ENCODE data around the gene CCDC136.

The CCDC136 gene

DNA sequence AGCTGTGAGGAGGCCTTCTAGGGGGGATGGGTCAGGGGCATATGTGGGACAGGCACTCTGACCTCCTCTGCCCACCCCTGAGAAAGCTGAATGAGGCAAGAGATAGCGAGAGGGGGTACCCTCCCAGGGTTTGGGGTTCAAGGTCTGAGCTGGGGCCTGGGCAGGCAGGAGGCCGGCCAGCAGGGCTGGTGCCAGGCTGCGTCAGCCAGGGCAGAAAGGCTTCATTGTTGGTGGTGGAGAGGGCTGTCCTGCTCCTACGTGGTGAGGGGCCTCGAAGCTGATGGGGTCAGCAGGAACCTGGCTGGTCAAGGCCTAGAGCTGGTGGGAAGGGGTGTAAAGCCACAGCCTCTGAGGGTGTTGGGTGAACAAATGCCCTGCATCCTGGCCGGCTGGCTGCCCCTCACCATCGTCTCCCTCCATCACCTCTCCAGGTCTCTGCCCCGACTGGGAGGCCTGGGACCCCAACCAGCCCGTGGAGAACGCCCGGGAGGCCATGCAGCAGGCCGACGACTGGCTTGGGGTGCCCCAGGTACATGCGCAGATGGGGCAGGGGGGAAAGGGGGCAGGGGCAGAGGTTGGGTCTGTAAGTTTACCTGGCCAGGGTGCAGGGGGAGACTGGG lies 45.1 kb downstream of the CCDC136 start:
- DNase-seq (ENCODE audit: low read depth, low spot score), result no peak
- TF ChIP-seq ZNF274 (IDR thresholded peaks at IDR 0.05; ENCODE audit: low read depth, low read length) (no peak), YY1 (IDR thresholded peaks at IDR 0.05; ENCODE audit: insufficient read depth, insufficient read length) (no peak), SUZ12 (IDR thresholded peaks at IDR 0.05; ENCODE audit: extremely low read depth, insufficient read depth, insufficient read length) (no peak)
- H3K4me3 ChIP-seq (ENCODE audit: insufficient read length, low read depth), result no peak overlapping the region
- H3K9me3 ChIP-seq (ENCODE audit: insufficient read depth, low read length), result no peaks in the 10 kb centered on the region
- H3K36me3 ChIP-seq (ENCODE audit: insufficient read depth, insufficient read length, low read length), result peaks cover 92% of the 10 kb centered on the region
- H3K4me1 ChIP-seq (ENCODE audit: insufficient read depth, insufficient read length), result peaks cover 2% of the 10 kb centered on the region
- no peak overlapping the region for H3K9ac ChIP-seq (ENCODE audit: insufficient read length, low read depth)
- no peaks in the 10 kb centered on the region for H3K27me3 ChIP-seq (ENCODE audit: insufficient read depth, insufficient read length)

DNA sequence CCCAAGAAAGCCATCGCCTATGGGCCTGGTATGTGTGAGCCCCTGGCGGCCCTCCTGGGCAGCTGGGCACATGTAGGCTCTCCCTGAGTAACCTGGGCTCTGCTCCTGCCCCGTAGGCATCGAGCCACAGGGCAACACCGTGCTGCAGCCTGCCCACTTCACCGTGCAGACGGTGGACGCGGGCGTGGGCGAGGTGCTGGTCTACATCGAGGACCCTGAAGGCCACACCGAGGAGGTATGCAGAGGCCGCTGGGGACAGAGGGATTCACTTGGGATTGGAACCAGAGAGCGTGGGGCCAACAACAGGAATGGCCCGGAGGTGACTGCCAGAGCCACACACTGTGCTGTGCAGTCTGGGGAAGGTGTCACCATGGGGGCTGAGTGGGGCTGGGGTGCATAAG lies 45.8 kb downstream of the CCDC136 start:
- no peak for DNase-seq (ENCODE audit: low read depth, low spot score)
- H3K4me3 ChIP-seq (ENCODE audit: insufficient read length, low read depth), result no peak overlapping the region
- H3K4me1 ChIP-seq (ENCODE audit: insufficient read depth, insufficient read length), result peaks cover 2% of the 10 kb centered on the region
- H3K9me3 ChIP-seq (ENCODE audit: insufficient read depth, low read length), result no peaks in the 10 kb centered on the region
- H3K36me3 ChIP-seq (ENCODE audit: insufficient read depth, insufficient read length, low read length), result peaks cover 93% of the 10 kb centered on the region
- no peak for TF ChIP-seq SUZ12 (IDR thresholded peaks at IDR 0.05; ENCODE audit: extremely low read depth, insufficient read depth, insufficient read length)
- no peak for TF ChIP-seq ZNF274 (IDR thresholded peaks at IDR 0.05; ENCODE audit: low read depth, low read length)
- no peak for TF ChIP-seq YY1 (IDR thresholded peaks at IDR 0.05; ENCODE audit: insufficient read depth, insufficient read length)
- H3K9ac ChIP-seq (ENCODE audit: insufficient read length, low read depth), result no peak overlapping the region
- H3K27me3 ChIP-seq (ENCODE audit: insufficient read depth, insufficient read length), result no peaks in the 10 kb centered on the region

DNA sequence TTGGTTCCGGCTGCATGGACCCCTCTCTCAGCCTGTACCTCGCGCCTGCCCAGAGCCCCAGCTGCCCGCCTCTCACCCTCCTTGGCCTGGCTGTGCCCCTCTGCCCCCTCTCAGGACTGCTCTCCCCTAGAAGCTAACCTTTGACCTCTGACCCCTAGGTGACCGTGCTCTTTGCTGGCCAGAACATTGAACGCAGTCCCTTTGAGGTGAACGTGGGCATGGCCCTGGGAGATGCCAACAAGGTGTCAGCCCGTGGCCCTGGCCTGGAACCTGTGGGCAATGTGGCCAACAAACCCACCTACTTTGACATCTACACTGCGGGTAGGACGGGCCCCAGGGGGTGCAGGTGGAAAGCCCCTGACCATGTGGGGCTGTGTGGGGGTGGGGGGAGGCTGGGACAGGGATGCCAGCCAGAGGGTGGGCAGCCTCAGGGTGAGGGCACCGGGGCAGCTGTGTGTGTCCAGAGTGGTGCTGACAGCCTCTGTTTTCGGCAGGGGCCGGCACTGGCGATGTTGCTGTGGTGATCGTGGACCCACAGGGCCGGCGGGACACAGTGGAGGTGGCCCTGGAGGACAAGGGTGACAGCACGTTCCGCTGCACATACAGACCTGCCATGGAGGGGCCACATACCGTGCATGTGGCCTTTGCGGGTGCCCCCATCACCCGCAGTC lies 46.5 kb downstream of the CCDC136 start:
- no peaks in the 10 kb centered on the region for H3K27me3 ChIP-seq (ENCODE audit: insufficient read depth, insufficient read length)
- TF ChIP-seq SUZ12 (IDR thresholded peaks at IDR 0.05; ENCODE audit: extremely low read depth, insufficient read depth, insufficient read length), result no peak
- no peak for TF ChIP-seq YY1 (IDR thresholded peaks at IDR 0.05; ENCODE audit: insufficient read depth, insufficient read length)
- H3K4me1 ChIP-seq (ENCODE audit: insufficient read depth, insufficient read length), result peaks cover 2% of the 10 kb centered on the region
- no peaks in the 10 kb centered on the region for H3K9me3 ChIP-seq (ENCODE audit: insufficient read depth, low read length)
- peaks cover 94% of the 10 kb centered on the region for H3K36me3 ChIP-seq (ENCODE audit: insufficient read depth, insufficient read length, low read length)
- no peak overlapping the region for H3K4me3 ChIP-seq (ENCODE audit: insufficient read length, low read depth)
- no peak overlapping the region for H3K9ac ChIP-seq (ENCODE audit: insufficient read length, low read depth)
- DNase-seq (ENCODE audit: low read depth, low spot score), result no peak

- no peaks in the 10 kb centered on the region for H3K27me3 ChIP-seq (ENCODE audit: insufficient read depth, insufficient read length)
- no peaks in the 10 kb centered on the region for H3K9me3 ChIP-seq (ENCODE audit: insufficient read depth, low read length)
- H3K4me3 ChIP-seq (ENCODE audit: insufficient read length, low read depth), result no peak overlapping the region
- peaks cover 99% of the 10 kb centered on the region for H3K36me3 ChIP-seq (ENCODE audit: insufficient read depth, insufficient read length, low read length)
- DNase-seq (ENCODE audit: low read depth, low spot score), result no peak
- H3K9ac ChIP-seq (ENCODE audit: insufficient read length, low read depth), result no peak overlapping the region
- H3K4me1 ChIP-seq (ENCODE audit: insufficient read depth, insufficient read length), result no peaks in the 10 kb centered on the region
- TF ChIP-seq ZNF274 (IDR thresholded peaks at IDR 0.05; ENCODE audit: low read depth, low read length) (no peak), SUZ12 (IDR thresholded peaks at IDR 0.05; ENCODE audit: extremely low read depth, insufficient read depth, insufficient read length) (no peak), YY1 (IDR thresholded peaks at IDR 0.05; ENCODE audit: insufficient read depth, insufficient read length) (no peak)
Observed at GRCh38 chr7:128838981-128839731, 47.4 kb downstream of the CCDC136 start.

- no peak for DNase-seq (ENCODE audit: low read depth, low spot score)
- Histone ChIP-seq H3K4me3 (ENCODE audit: insufficient read length, low read depth) (no peak overlapping the region), H3K9me3 (ENCODE audit: insufficient read depth, low read length) (no peaks in the 10 kb centered on the region), H3K27me3 (ENCODE audit: insufficient read depth, insufficient read length) (no peaks in the 10 kb centered on the region), H3K4me1 (ENCODE audit: insufficient read depth, insufficient read length) (no peaks in the 10 kb centered on the region), H3K9ac (ENCODE audit: insufficient read length, low read depth) (no peak overlapping the region), H3K36me3 (ENCODE audit: insufficient read depth, insufficient read length, low read length) (peaks cover 100% of the 10 kb centered on the region)
- TF ChIP-seq SUZ12 (IDR thresholded peaks at IDR 0.05; ENCODE audit: extremely low read depth, insufficient read depth, insufficient read length) (no peak), YY1 (IDR thresholded peaks at IDR 0.05; ENCODE audit: insufficient read depth, insufficient read length) (no peak), ZNF274 (IDR thresholded peaks at IDR 0.05; ENCODE audit: low read depth, low read length) (no peak)
Observed at GRCh38 chr7:128839751-128840177, 48.0 kb downstream of the CCDC136 start.

DNA sequence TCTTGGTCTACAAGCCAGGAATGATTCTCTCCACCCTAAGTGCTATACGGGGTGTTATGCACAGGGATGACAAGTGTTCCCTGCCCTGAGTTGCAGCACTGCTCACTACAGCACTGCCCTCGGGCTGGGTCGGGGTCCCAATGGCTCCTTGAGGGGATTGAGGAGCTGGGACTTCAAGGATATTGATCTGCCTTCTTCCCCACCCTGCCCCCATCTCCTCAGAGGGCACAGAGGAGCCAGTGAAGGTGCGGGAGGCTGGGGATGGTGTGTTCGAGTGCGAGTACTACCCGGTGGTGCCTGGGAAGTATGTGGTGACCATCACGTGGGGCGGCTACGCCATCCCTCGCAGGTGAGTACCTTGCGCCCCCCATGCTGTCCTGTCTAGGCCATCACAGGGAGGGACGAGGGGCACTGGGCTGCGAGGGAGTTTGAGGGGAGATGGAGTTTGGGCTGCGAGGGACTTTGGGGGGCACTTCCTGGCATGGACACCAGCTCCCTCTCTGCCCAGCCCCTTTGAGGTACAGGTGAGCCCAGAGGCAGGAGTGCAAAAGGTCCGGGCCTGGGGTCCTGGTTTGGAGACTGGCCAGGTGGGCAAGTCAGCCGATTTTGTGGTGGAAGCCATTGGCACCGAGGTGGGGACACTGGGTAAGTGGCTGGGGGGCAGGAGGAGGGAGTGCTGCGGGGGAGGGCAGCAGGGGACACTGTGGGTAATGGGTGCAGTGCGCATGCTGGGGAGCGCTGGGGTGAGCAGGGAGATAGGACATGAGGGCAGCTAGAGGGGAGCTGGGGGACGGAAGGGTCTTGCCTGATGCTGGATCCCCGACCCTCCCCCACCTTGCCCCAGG lies 48.8 kb downstream of the CCDC136 start:
- Histone ChIP-seq H3K36me3 (ENCODE audit: insufficient read depth, insufficient read length, low read length) (peaks cover 100% of the 10 kb centered on the region), H3K4me3 (ENCODE audit: insufficient read length, low read depth) (no peak overlapping the region), H3K27me3 (ENCODE audit: insufficient read depth, insufficient read length) (no peaks in the 10 kb centered on the region), H3K9ac (ENCODE audit: insufficient read length, low read depth) (no peak overlapping the region), H3K4me1 (ENCODE audit: insufficient read depth, insufficient read length) (no peaks in the 10 kb centered on the region), H3K9me3 (ENCODE audit: insufficient read depth, low read length) (no peaks in the 10 kb centered on the region)
- DNase-seq (ENCODE audit: low read depth, low spot score), result no peak
- TF ChIP-seq YY1 (IDR thresholded peaks at IDR 0.05; ENCODE audit: insufficient read depth, insufficient read length), result no peak
